SIG-M5 treated with dmso at 0.1 percent for 504 hours (cell line): ENCODE measurements around the gene FAXDC2.
A peak's percentile ranks its signal among the peaks of the same experiment; 100 is the strongest.
"Not testable (repeated sequence)": the region's sequence is repeated elsewhere in the genome, so short reads cannot be mapped to it uniquely, and the experiment has no call there.

Experiments used
- DNase-seq: peaks from one replicate; lab custom pipeline; 2025; ENCODE audit not compliant: unreplicated experiment; lab: John Stamatoyannopoulos, UW

The FAXDC2 gene

DNA sequence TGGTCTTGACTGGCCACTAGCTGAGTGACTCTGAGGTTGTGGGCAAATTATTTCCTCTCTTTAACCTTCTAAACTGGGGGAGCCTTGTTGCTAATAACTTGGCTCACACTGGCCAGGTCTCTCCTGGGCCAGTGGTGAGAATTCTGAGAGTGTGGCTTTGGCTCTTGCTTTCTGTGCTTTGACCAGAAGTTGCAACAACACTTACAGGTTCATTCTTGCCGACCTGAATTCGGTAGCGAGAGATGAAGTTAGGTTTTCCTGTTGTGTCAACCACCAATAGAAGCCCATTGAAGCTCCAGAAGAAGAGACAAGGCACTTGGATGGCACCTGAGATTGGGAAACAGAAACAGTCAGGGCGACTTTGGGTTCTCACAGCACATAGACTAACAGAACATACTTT is 19.8 kb downstream of the FAXDC2 start:
- no peak for DNase-seq

DNA sequence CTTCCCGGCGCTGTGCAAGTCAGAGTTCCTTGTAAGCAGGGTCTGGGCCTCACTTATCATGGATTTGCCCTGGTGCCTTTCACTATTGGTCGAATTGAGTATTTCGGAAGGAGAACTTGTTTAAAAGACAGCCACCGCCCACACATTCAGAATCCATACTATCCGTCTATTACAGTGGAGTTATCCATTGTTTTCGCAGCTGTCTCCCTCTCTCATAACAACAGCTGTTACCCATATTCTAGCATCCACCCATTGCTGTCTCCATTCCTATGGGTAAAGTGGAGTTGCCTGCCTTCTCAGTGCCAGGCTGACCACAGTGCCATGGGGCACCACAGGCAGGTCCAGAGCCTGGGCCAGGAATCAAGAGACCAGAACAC is 20.2 kb downstream of the FAXDC2 start:
- DNase-seq = no peak

DNA sequence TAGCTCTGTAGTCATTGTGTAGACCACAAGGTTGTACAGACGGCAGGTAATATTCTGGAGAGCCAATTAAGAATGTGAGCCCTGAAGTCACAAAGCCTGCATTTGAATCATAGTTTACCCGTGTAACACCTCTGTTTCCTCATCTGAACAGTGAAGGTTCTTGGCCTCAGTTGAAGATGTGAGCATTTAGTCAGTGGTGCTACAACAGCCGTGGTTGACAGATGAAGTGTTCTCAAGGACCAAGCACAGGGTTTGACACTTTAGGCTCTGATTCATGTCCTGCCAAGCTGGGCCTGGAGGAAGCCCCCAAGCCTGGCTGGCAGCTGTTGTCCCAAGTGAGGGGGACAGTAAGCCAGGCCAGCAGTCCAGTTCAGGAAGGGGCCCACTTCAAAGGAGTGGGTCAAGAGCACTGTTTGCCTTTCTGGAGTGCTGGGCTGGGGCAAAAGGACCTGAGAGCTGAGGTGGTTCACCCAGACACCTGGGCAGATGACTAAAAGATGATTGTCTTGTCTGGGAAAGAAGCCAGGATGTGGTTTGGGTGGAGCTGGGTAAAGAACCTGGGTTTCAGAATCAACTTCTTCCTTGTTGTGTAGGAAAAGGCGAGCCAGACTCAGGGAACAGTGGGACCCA is 20.7 kb downstream of the FAXDC2 start:
- DNase-seq = no peak

DNA sequence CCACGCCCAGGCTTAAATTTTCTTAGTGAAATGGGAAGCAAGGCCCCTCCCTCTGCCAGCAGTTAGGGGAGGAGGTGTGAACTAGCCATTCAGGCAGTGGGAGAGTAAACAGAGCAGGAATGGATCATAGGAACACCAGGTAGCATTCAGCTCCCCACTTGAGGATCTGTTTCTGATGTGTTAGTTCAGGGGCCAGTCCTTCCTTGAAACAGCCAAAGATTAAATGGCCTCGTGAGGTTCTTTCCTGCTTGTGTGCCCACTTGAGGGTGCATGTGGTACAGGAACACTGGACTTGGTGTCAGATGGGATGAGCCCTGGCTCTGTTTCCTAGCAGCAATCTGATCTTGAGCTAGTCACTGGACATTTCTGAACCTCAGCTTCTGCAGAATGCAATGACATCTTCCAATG is 21.2 kb downstream of the FAXDC2 start:
- no peak for DNase-seq

DNA sequence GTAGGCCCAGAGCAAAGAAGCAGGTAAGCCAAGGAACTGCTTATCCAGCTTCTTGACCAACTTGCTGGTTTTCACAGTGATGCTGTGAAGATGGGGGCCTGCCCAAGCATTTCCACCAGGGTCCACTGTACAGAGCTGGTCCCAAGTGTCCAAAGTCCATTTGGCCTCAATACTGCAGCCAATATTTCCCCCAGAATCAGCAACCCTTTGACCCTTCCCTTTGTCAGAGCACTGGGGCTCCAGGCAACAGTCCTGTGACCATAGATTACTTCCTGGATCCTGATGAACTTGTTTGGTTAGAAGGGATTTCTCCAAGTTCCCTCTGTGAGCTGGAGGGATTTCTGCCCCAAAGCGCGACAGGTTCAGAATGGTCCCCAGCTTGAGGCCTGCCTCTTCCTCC is 26.3 kb downstream of the FAXDC2 start:
- DNase-seq = no peak

DNA sequence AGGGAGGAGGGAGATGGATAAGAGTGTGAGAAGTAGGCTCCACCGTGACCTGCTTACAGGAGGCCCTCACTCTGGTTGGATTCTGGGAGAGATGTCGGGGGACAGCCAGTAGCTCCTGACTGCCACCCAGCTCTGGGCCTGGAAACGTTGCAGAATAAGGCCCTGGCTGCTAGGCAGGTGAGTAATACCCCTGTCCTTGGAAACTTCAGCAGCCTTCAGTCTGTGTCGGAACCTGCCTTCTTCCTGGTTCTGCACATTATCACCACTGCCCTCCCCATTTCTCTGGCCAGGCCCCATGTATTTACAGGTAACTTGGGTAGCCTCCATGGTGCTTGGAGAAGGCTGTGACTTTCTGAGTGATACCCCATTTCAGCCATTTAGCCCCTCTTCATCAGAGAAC is 26.8 kb downstream of the FAXDC2 start:
- no peak for DNase-seq

DNA sequence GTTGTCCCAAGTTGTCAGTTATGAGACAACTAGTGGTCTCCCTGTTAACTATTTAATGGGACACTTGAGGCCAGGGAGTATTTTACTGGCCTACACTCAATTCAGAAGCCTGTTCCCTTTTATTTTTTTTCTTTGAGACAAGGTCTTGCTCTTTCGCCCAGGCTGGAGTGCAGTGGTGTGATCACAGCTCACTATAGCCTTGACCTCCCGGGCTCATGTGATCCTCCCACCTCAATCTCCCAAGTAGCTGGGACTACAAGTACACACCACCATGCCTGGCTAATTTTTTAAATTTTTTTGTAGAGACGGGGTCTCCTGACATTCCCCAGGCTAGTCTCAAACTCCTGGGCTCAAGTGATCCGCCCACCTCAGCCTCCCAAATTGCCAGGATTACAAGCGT is 27.5 kb downstream of the FAXDC2 start:
- not testable (repeated sequence) for DNase-seq

DNA sequence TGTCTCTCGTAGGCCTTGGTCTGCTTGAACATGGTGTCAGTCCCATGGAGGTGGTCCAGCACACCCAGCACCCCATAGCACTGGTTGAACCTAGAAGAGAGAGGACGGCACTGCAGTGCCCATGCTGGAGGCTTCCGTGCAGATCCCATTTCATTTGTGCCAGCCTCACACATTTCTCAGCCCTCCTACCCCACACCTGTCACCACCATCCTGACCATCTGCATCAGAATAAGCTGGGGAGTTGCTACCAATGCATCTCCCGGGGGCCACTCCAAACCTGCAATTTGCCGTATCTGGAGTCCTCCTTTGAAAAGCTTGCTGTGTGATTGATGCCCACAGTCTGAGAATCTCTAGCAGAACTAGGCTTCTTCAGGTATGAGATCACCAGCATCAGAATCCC is 30.0 kb downstream of the FAXDC2 start:
- no peak for DNase-seq

DNA sequence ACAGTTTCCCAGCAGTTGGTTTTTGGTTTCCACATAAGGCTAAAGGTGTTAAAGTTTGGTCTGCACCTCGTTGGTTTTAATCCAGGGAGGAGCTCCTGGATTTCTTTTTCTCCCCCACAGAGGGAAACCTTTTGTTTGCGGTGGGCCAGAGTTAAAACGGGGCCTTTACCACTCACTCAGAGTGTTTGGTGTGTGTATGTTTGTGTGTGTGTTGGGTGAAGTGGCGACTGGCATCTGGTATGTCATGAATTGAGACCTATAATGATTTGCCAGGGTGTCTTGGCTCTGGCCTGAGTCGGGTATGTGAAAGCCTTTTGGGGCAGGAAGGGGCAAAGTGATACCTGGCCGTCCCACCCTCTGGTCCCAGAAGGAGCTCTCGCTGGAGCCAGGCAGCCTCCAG is 30.9 kb downstream of the FAXDC2 start:
- no peak for DNase-seq

DNA sequence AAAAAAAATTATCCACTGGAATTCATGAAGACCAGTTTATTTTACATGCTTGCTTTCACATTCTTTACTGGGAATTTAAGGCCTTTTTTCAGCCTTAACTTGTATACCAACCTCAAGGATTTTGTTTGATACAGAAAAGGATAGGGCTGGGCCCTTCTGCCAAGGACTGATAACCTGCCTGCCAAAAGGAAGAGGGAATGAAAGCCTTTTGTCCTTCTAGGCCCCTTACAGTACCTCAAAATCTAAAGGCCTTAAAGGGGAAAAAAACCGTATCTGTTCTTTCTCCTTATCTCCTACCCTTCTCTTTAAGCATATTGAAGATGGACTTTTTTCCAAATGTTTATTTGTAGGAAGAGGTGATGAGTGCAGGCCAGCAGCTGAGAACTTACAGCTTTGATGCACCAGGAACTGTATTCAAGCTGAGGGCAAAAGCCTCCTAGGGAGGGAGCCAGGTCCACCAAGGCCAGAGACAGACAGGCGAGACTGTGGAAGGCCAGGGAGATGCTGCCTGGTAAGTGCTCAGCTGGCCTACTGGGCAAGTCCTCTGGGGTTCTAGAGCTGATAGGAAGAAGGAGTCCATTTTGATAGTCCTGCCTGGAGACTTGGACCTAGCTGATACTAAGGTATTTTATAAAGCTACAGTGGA is 31.8 kb downstream of the FAXDC2 start:
- DNase-seq = no peak

DNA sequence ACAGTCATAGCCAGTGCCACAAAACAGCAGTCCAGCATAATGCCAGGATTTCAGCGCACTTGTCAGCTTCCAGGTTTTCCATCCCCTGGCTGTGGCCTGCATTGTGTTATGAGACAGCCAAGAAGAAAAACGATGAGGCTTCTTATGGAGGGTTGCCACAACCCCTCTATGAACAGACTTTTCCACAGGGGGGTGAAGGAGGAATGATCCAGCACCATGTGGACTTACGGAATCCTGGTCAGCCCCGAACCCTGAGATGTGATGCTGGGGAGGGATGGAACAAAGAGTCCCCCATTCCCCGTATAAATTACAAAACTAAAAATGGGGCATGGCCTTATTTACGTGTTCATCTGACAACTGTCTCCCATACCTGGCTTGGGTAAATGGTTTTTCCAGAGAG is 32.6 kb downstream of the FAXDC2 start:
- no peak for DNase-seq

DNA sequence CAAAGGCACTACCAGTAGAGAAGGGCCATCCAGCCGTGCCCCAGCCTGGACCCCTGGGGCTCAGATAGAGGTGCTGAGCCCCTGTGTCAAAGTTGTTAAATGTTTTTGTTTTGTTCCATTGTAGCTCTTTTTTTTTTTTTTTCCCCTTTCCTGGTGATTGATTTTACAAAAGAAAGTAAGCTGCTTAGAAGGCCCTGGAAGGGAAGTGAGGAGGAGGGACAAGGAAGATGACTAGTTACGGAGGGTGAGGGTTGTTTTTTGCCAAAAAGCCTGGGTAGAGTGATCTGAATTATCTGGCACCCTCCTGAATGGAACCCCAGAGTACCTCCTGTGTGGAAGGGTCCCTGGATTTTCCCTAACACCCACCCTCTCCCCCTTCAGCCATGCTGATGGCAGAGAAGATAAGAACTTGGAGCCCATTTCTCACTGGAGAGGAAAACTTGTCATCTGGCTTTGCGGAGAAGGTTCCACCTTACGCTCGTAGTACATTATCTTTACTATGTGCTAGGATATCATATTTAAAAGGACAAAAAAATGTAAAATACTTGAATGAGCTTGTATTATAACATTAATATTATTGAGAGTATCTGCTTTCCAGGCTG is 33.4 kb downstream of the FAXDC2 start:
- no peak for DNase-seq

DNA sequence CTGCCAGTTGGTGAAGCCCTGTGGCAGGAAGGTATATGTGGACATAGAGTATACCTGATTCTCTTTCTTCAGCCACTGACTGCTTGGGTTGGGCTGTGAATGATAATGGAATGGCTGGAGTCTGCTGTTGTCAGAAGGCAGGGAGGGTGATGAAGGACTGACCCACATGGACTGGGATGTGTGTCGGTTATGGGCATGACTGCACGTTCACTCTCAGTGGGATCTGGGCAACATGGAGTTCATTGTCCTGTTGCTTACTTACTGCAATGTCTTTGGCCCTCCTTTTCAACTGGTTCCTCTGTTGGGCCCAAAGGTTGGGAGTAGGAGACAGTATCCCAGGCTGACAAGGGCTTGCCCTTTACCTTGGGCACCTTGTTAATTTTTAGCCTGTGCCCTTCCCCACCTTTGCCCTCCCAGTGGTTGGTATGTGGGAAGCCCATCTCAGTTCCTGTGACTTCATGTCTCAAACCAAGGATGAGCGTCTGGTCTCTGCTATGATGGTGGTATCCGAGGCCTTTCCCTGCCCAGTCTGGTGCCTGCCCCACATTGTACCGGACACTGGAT is 34.6 kb downstream of the FAXDC2 start:
- no peak for DNase-seq

DNA sequence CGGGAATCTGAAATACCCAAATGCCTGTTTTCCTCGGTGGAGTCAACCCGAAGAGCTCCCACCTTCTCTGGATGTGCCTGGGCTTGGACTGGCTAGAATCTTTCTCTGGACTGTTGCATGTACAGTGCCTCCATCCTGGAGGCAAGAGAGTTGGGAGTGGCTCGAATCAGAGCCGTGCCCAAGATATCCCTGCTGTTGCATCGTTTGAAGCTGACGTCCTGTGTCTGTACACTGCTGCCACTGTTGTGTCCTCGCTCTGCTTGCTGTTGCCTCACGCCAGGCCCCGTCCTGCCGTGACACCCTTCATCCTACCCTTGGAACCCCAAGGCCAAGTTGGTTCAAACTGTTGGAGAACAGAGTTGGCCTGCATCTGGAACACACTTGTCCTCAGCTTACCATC is 35.4 kb downstream of the FAXDC2 start:
- no peak for DNase-seq

DNA sequence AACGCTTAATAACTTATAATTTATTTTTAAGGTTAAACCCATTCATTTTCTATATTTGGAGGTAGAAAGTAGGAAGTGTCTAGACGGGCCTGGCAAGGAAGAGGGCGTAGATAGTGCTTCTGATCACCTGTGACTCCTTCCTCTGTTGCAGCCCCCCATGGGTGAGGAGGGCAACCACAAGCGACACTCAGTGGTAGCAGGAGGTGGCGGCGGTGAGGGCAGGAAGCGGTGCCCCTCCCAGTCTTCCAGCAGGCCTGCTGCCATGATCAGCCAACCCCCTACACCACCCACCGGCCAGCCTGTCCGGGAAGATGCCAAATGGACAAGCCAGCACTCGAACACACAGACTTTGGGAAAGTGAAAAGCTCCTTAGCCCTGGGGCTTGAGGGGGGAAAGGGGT is 36.7 kb downstream of the FAXDC2 start:
- DNase-seq = no peak

DNA sequence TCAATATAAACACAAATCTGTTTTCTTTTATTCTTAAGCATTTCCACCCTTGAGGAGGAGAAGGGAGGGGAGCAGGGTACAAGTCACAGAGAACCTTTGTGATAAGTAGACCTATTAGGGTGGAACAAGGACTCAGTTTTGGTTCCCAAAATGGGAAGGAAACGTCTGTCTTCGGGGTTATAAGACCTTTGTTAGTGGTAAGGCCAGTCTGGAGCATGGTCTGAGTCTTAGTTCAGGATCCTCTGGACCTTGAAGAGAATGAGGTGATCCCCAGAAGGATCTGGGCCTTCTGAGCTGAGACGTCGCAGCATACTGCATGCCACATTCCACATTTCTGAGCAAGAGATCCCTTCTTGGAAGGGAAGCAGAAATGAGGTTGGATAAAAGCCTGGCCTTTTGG is 37.2 kb downstream of the FAXDC2 start:
- DNase-seq = no peak

DNA sequence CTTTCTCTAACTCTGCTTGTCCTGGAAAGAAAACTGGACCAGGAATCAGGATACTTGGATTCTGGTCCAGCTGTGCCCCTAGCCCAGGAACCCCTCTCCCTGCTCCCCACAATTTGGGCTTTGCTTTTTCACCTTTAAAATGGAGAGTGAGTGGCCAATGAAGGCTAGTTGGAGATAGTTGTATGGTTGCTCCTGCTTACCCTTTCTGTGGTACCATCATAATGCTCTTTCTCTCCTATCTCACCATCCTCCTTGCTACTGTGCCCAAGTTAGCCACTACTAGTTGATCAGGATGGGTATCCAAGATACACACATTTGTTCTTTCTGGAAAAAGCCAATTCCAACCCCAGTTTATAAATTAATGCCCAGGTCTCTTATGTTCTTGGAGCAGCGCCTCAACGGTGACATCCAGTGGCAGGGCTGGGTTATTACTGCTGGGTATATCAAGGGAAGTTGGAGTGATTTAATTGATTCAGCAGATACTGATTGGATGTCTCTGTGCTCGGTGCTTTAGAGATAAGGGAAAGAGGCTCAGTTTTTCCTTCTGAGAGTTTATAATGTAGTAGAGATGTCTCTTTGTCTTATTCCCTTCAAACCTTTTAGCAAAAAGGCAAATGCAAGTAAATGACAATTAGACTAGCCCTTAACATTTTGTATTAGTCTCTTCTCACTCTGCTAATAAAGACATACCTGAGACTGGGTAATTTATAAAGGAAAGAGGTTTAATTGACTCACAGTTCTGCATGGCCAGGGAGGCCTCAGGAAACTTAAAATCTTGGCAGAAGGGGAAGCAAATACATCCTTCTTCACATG is 38.5 kb downstream of the FAXDC2 start:
- DNase-seq = peak; percentile 69

DNA sequence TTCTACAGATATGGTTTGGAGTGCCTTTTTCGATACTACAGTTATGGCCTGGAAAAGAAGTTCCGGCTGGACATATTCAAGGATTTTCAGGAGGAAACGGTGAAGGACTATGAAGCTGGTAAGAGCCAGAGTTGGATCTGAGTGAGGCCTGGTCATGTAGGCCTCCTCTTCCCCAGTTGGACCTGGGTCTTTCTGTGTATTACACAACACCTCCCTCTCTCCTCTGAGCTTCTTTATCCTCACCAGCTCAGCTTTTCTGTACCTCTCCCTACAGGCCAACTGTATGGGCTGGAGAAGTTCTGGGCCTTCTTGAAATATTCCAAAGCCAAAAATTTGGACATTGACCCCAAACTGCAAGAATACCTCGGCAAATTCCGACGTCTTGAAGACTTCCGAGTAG is 39.2 kb downstream of the FAXDC2 start:
- no peak for DNase-seq

DNA sequence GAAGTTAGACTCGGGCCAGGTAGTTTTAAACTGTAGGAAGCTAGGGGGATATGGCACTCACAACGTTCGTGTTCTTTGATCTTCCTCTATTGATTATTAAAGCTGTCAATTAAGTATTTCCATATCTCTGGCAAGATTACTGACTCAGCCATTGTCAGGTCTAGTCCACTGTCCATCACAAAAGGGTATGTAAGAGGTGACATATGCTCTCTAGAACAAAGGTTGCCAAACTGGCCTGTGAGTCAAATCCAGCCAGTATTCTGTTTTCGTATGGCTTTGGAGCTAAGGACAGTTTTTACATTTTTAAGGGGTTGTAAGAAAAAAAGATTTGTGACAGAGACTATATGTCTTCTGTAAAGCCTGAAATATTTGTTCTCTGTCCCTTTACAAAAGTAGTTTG is 44.2 kb downstream of the FAXDC2 start:
- DNase-seq = no peak

DNA sequence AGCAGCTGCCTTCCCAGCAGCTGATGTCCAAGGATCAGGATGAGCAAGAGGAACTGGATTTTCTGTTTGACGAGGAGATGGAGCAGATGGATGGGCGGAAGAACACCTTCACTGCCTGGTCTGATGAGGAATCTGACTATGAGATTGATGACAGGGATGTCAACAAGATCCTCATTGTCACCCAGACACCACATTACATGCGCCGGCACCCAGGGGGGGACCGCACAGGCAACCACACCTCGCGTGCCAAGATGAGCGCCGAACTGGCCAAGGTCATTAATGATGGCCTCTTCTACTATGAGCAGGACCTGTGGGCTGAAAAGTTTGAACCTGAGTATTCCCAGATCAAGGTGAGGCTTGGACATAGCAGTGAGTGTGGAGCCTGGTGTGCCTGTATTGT is 48.4 kb downstream of the FAXDC2 start:
- no peak for DNase-seq

DNA sequence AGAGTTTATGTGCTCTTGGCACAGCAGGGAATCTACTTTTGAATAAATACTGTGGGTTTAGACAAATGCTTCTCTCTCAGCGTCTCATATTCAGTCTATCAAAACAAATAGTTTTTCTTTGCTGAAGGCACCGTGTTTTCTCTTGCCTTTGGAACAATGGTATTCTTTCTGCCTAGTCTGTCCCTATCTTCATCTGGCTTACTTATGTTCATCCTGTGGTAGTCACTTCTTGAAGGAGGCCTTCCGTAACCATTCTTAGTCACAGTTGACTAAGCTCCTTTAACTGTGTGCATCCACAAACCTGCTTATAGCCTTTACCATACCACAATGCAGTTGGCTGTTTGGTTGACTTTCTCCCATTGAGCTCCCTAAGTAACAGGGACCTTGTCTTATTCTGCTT is 49.3 kb downstream of the FAXDC2 start:
- DNase-seq = no peak

DNA sequence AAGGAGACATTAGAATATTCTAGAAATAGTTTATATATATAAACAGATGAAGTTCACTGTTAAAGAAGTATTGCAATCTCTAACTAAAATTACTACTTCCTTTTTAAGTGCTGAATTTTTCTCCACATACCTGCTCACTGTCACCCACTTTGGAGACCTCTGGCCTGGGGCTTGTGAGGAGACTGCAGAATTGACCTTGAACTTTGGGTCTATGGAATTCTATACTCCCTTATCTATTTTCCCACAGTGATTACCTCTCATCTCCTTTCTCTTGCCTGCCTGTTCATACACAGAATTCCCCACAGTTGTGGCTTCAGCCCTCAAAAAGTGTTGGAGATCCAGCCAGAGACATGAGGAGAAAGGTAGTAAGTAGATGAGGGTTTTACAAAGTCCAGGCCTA is 49.8 kb downstream of the FAXDC2 start:
- DNase-seq = no peak
